GM21619 (cell line): ENCODE data around the gene ITCH.
"Not testable (repeated sequence)": the region's sequence is repeated elsewhere in the genome, so short reads cannot be mapped to it uniquely, and the experiment has no call there.

Experiments used
- ATAC-seq: cut with Tn5 transposase; IDR thresholded peaks from one replicate; pipeline ENCODE4 v1.9.1; 2021; ENCODE audit not compliant: unreplicated experiment

Gene ITCH

GRCh38 chr20:34497596-34497995, 134.5 kb downstream of the ITCH start:
- ATAC-seq, result not testable (repeated sequence)

DNA sequence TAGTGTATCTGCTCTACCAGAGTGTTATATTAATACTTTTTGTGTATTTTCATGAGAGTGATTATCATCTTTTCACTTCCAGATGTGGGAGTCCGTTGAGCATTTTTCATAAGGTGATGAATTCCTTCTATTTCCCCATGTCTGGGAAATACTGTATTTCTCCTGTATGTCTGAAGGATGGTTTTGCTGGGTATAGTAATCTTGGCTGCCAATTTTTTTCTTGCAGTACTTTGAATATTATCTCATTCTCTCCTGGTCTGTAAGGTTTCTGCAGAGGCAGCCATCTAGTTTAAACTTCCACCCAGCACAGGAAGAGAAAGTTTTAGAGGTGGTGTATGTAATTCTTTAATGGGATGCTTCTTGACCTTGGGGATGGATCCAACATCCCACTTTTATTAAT, 137.8 kb downstream of the ITCH start:
- no peak for ATAC-seq

GRCh38 chr20:34506480-34506879, 143.4 kb downstream of the ITCH start:
- ATAC-seq, result no peak

DNA sequence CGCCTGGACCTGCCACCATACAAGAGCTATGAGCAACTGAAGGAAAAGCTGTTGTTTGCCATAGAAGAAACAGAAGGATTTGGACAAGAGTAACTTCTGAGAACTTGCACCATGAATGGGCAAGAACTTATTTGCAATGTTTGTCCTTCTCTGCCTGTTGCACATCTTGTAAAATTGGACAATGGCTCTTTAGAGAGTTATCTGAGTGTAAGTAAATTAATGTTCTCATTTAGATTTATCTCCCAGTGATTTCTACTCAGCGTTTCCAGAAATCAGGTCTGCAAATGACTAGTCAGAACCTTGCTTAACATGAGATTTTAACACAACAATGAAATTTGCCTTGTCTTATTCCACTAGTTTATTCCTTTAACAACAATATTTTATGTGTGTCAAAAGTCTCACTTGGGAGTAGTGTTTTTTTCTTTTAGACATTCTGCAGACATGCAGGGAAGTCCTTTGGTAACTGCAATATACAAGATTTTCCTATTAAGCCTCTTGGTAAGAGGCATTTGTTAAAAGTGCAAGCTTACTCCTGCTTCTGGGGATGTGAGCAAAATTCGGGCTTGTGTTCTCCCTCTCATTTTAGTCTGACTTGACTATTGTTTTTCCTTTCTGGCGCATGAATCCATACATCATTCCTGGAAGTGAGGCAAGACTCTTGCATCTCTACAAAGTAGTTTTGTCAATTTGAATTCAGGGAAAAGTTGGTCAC, 144.8 kb downstream of the ITCH start:
- no peak for ATAC-seq

GRCh38 chr20:34510575-34510974, 147.5 kb downstream of the ITCH start:
- ATAC-seq, result no peak

DNA sequence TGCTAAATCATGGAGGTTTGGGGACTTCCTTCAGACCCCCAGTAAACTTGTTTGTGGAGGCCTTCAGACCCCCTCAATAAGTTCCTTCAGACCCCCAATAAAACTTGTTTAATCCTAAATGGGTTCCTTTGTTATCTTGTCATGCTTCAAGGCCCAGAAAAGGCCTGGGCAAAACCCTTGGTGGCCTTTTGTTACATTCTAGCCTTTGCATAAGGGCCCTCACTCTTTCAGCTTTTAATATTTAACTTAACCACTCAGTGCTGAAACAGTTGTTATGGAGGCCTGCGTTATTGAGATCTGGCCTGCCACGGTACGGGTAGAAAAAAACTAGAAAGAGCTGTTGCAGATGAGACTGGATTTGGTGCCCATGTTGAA, 148.8 kb downstream of the ITCH start:
- no peak for ATAC-seq

DNA sequence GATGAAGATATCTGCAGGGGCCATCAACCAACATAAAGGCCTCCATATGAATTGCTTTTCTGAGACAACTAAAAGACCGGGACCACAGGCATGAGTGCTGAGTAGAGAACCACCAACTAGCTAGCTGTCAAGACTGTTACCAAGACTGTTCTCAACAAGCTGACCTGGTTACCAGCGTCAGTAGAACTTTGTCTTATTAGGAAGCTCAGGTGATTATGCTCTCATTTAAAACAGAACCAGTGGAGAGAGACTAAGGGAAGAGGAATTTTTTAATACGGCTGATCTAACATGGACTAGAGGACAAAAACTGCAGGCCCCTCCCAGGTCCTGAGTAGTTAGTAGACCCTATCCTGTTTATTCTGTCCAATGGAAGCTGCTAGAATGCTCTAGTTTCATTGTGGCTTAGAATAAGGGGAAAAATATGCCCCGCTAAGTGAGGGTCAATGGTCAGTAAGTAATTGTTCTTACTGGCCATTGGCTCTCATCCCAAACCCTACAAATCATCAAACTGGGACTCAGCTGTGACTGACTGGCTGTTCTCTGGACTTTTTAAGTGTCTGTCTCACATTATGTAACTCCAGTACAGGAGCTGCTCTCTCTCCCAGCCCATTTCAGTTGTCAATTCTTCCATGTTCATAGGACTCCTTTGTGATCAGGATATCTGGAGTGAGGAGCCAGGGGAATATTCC, 149.3 kb downstream of the ITCH start:
- no peak for ATAC-seq

GRCh38 chr20:34512955-34513419, 149.9 kb downstream of the ITCH start:
- no peak for ATAC-seq

DNA sequence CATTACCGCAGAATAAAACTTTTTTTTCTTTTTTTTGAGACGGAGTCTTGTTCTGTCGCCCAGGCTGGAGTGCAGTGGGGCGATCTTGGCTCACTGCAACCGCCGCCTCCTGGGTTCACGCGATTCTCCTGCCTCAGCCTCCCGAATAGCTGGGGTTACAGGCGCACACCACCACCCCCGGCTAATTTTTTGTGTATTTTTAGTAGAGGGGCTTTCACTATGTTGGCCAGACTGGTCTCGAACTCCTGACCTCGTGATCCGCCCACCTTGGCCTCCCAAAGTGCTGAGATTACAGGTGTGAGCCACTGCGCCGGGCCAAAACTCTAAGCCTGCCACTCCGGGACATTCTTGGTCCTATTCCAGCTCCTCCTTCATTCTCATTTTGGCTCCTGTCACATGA, 151.0 kb downstream of the ITCH start:
- ATAC-seq, result not testable (repeated sequence)

DNA sequence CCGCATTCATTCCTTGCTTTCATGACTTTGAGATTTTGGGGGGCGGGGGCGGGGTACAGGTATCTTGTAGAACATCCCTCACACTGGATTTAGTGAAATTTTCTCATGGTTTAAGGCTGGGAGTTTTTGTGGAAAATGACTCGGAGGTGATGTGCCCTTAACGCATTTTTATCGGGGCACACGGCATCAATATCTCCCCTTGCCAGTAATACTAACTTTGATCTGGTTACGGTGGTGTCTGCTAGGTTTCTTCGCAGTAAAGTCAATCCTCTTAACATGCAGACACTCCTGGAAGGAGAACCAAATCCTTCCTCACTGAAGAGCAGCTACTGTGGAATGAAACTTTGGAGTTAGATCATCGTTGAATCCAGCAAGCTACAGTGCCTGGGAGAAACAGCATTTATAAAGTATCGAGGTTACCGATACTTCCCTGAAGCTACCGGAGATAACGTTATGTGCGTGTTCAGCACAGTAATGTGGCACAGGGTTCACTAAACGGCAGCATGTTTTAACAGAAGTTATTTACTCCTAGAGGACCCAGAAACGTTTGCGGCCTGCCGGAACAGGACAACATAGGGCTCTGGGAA, 151.9 kb downstream of the ITCH start:
- no peak for ATAC-seq

GRCh38 chr20:34515484-34516246, 152.6 kb downstream of the ITCH start:
- ATAC-seq, result peak; percentile 40

GRCh38 chr20:34516247-34517113, 153.4 kb downstream of the ITCH start, which contains the start of gene DYNLRB1:
Gene DYNLRB1, plus strand, starts transcription at chr20:34516422. Its CDS starts 37 bp downstream, at chr20:34516459.
- ATAC-seq, result peak; percentile 67

GRCh38 chr20:34517114-34517505, 154.0 kb downstream of the ITCH start:
- ATAC-seq, result no peak

DNA sequence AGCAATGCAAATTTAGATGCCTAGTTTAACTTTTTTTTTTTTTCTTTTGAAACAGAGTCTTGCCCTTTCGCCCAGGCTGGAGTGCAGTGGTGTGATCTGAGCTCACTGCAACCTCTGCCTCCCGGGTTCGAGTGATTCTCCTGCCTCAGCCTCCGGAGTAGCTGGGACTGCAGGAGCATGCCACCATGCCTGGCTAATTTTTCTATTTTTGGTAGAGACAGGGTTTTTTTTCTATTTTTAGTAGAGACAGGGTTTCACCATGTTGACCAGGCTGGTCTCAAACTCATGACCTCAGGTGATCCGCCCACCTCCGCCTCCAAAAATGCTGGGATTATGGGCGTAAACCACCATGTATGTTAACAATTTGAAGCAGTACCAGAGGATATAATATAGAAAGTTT, 155.8 kb downstream of the ITCH start:
- not testable (repeated sequence) for ATAC-seq

GRCh38 chr20:34519841-34520240, 156.8 kb downstream of the ITCH start:
- not testable (repeated sequence) for ATAC-seq

GRCh38 chr20:34522969-34523871, 160.1 kb downstream of the ITCH start:
- ATAC-seq, result no peak

DNA sequence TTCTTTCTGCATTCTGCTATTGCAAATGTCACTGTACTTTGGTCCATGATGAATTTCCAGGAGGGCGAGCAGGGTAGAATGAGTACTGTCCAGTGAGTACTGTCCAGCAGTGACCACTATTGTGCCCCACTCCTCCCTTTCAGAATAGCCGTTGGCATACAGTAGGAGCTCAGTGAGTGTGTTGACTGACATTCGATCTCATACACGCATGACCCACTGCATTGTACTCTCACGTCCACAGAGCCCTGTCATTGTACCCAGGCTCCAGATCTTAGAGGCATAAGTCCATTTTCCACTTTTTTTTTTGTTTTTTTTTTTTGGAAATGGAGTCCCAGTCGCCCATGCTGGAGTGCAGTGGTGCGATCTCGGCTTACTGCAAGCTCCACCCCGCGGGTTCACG, 161.4 kb downstream of the ITCH start:
- no peak for ATAC-seq

GRCh38 chr20:34525342-34525708, 162.3 kb downstream of the ITCH start:
- ATAC-seq, result no peak

DNA sequence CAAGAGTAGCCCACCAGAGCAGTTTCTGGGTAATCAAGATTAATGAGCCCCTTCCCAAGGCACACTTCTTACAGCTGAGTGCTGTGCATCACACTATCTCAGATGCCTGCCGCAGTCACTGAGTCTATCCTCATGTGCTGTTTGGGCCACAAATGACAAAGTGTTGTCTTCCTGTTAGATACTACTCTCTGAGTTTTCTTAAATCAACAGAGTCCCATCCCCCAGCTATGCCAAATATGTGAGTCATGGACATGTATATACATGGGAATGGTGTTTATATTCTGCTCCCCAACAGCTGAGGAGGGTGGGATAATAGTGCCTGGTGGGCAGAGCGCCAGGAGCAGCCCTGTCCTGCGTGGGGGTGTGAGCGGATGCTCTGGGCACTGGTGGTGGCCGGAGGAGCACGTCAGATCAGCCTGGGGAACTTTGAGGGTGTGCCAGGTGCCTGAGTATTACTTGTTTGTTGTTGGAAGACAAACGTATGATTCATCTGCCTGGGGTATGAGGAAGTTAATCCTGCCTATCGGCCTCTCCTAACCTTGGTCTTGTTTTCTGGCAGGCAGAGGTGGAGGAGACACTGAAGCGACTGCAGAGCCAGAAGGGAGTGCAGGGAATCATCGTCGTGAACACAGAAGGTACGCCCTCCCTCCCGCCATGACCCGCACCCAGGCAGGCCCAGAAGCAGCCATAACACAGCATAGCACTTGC, 162.8 kb downstream of the ITCH start:
- no peak for ATAC-seq
